HG03025 (cell line): Measurements from ENCODE around the gene BAG3.
"Not testable (repeated sequence)": the region's sequence is repeated elsewhere in the genome, so short reads cannot be mapped to it uniquely, and the experiment has no call there.

Experiments
- ATAC-seq: cut with Tn5 transposase; IDR thresholded peaks from one replicate; pipeline ENCODE4 v1.9.1; 2021; ENCODE audit warnings: mild to moderate bottlenecking, moderate library complexity; ENCODE audit not compliant: unreplicated experiment, low FRiP score

BAG3 gene

DNA sequence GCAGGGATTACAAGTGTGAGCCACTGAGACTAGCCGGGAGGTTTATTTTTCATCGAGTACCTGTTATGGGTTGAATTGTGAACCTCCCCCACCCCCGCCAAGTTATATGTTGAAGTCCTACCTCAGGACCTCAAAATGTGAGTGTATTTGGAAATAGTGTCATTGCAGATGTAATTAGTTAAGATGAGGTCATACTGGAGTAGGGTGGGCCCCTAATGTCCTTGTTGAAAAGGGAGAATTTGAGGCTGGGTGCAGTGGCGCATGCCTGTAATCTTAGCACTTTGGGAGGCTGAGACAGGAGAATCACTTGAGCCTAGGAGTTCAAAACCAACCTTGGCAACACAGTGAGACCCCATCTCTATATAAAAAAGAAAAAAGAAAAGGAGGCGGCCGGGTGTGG is 10.8 kb upstream of the BAG3 start:
- ATAC-seq, result no peak

DNA sequence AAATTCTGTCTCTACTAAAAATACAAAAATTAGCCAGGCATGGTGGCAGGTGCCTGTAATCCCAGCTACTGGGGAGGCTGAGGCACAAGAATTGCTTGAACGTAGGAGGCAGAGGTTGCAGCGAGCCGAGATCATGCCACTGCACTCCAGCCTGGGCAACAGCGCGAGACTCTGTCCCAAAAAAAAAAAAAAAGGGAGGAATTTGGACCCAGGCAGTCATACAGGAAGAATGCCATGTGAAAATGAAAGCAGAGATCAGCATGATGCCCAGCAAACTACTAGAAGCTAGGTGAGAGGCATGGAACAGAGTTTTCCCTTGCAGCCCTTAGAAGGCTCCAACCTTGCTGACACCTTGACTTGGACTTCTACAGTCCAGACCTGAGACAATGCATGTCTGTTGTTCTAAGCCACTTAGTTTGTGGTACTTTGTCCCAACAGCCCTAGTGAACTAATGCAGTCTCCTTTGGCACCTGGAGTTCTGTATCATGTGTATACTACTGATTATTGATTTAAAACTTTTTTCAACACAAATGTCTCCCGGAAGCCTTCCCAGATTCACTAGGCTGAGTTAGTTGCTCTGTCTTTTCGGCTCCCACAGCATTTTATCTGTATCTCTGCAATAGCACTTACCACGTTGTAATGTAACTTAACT is 10.2 kb upstream of the BAG3 start:
- ATAC-seq, result no peak

DNA sequence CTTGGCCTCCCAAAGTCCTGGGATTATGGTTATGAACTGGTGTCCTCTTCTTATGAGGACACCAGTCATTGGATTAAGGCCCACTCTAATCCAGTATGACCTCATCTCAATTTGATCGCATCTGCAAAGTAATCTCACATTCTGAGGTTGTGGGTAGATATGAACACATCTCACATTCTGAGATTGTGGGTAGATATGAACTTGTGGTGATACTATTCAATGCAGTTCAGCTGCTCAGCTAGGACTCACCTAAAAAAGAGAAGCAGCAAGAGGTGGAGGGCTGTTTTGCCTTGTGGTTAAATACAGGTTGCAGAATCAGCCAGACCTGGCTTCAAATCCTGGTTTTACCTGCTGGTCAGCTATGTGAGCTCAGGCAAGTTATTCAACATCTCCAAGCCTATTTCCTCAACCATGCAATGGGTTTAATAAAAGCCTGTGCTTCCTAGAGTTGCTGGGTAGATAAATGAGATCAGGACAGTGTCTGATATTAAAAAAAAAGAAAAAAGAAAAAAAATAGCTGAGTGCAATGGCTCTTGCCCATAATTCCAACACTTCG is 8.5 kb upstream of the BAG3 start:
- ATAC-seq, result no peak

GRCh38 chr10:119643306-119644204 is 7.6 kb upstream of the BAG3 start:
- ATAC-seq, result no peak

DNA sequence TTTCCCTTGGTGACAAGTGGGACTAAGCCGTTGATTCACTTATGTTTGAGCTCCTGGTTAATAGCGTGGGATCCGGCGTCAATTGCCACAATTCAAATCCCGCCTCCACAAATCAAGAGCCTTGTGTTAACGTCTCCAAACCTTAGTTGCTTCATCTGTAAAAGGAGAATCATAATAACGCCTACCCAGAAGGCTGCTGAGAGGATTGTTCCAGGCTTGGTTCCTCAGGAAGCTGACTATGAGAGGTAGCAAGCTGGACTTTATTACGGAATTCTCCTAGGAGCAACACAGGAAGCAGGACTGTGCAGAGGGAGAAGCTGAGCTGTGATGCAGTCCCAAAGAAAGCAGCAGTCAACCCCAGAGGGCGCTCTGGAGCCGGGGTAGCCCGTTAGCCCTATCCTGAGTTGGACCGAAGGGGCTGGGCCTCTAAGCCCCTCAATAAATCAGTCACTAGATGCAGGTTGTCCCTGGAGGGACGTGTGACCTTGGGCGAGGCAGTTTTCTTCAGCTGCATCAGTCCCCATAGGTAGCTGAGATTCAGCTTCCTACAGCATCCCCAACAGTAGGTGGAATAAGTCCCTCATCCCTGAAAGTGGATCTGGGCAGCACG is 6.9 kb upstream of the BAG3 start:
- no peak for ATAC-seq

GRCh38 chr10:119644994-119645393 is 6.2 kb upstream of the BAG3 start:
- no peak for ATAC-seq

DNA sequence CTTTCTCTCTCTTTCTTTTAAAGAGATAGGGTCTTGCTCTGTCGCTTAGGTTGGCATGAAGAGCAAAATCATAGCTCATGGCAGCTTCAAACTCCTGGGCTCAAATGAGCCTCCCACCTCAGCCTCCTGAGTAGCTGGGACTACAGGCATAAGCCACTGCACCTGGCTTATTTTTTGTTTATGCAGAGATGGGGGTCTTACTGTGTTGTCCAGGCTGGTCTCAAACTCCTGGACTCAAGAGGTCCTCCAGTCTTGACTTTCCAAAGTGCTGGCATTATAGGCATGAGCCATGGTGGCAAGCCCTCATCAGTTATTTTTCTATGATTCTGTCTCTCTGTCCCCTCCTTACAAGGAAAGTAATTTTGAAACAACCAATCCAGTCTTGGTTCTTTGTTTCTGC is 1.1 kb upstream of the BAG3 start:
- ATAC-seq, result no peak

DNA sequence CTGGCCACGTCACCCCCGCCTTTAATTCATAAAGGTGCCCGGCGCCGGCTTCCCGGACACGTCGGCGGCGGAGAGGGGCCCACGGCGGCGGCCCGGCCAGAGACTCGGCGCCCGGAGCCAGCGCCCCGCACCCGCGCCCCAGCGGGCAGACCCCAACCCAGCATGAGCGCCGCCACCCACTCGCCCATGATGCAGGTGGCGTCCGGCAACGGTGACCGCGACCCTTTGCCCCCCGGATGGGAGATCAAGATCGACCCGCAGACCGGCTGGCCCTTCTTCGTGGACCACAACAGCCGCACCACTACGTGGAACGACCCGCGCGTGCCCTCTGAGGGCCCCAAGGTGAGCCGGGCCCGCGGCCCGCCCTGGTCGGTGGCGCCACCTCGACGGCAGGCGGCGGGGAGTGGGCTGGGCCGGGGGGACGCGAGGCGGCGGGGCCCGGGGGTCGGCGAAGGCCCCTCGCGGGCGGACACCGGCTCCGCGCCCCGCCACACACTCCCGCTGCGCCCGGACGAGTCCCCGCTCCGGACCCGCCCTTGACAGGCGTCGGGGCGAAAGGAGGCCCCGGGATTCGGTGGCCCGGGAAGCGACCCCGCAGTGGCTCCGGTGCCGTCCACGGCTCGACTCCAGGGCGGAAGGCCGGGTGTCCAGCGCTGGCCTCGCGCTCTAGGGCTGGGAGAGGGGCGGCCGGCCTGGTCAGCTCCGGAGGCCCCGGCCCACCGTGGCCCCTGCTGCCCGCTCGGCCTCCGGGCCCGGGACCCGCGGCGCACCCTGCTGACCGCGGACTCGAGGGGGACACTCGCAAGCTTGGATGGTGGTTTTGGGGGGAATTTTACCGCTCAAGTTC is 557 bp downstream of the BAG3 start:
- ATAC-seq, result peak; percentile 24

DNA sequence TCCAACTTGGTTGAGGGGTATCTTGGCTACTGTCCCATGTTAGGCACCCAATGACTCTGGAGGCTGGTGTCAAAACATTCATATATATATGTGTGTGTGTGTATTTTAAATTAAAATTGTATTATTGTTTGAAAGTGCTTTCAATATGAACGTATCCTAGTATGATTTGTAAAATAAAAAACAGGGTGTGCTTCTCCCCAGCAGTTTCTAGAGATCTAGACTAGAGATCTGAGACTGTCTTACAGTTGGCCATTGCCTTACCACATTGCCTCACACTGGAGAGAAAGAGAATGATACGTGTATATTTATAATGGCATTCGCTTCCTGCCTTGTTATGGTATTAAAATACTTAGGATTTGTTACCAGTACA is 1.2 kb downstream of the BAG3 start:
- ATAC-seq, result no peak

DNA sequence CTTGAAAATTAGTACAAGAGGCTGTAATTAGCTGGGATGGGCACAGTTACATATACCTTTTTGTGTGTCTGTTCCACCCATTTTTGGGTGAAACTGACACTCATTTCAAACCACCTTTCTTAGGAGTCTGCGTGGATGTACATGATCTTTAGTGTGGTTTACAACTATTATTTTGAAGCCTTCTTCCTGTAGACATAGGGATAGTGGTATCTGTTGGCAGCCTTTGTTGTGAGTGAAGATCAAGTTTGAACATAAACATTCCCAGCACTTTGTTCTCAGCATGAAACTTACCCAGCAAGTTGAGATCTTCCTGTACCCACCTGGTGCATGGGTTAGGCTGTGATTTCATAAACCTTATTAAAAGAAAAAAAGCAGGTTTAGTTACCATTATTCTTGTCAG is 2.0 kb downstream of the BAG3 start:
- ATAC-seq, result no peak

DNA sequence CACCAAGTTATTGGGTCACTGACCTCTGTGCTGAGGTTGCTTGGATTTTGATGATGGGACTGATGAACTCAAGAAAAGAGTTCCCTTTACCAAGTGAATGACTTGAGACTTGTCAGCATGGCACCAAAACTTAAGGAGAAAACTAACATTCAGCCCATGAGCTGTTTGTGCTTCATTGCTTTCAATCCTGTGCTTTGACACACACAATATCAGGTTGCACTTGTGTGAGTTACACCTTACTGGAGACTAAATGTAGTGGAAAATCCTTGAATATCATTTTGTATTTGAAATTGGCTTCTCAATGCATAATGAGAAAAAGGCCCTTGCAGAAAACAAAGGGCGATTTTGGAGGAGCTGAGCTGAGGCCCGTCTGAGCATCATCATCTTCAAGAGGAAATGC is 2.7 kb downstream of the BAG3 start:
- ATAC-seq, result no peak

- no peak for ATAC-seq
These were observed 3.4 kb downstream of the BAG3 start for GRCh38 chr10:119654540-119654939.

DNA sequence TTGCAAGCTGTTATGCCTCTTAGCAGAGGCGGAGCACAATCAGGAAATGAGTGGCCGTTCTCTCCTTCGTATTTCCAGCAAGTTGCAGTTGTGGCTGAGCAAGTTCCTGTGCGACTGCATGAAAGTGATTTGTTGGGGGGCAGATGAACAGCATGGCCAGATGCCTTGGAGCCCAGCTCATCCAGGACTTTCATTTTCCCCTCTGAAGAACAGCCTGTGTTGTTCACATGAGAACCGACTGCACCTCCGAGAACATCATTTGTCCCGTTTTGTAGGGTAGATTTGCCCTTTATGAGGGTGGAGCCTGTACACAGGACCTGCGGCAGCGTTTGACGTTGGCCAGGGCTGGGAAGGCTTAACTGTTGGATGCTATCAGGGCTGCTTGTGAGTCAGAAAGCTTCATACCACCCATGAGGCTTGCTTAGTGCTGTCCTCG is 4.4 kb downstream of the BAG3 start:
- ATAC-seq, result no peak

DNA sequence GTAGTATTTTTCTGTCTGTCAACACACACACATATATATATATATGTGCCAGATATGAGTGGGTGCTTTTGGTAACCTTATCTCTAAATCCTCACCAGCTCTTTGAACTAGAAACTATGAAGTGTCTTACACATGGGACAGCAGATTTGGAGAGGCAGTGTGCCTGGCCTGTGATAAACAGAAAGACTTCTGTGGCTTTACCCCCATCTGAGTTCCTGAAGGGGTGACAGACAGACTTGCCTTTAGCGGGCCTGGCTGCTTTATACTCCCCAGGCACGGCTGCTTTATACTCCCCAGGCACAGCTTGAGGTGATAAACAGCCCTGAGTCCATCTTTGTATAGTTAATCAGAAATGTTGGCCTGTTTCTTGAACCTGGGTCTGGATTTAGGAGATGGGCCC is 5.6 kb downstream of the BAG3 start:
- no peak for ATAC-seq

DNA sequence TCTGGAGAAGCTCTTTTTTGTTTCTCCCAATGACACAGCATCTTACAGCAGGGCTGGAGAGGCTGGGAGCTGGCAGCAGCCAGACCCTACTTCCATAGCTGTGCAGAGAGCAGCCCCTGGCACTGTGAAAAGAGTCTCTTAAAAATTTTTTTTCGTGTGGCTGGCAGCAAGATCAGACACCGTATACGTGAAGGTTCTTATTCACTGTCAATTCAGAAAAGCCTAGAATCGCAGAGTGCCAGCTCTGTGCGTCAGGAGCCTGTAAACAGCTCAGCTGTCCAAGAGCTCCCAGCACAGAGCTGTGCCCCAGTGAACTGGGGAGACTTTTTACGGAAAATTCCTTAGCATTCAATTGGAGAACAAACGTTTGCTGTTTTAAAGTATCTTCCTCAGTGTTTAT is 6.5 kb downstream of the BAG3 start:
- no peak for ATAC-seq

DNA sequence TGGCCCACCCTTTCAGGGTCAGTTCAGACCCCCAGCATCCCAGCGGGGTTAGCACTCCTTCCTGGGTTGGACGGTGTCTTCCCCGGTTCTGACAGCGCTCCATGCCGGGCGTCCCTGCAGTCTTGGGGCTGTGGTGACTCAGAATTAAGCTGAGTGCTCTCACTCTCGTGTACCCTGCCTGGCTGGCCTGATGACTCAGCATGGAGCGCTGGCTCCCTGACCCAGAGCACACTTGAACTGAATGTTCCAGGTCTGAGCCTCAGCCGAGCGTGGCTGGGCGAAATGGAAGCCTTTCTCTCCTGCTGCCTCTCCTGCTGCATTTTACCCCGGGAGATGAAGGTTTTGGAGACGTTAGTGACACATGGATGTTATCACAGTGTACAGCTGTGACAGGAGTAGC is 7.1 kb downstream of the BAG3 start:
- no peak for ATAC-seq

DNA sequence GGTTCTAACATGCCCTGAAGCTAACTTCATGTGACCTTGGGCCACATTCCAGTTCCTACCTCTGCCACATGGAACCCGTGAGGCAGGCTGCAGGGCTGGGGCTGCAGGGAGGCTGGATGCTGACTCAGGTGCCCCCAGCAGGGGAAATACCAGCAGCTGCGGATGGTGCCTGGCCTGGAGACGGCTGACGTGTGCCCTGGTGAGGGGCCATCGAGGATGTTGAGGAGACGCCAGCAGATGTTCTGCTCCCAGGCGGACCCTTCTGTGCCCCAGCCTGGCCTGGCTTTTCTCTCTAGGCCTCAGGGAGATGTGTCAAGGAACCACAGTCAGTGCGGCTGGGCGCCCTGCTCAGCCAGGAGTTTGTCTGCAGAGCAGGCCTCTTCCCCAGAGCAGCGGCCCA is 8.8 kb downstream of the BAG3 start:
- no peak for ATAC-seq

DNA sequence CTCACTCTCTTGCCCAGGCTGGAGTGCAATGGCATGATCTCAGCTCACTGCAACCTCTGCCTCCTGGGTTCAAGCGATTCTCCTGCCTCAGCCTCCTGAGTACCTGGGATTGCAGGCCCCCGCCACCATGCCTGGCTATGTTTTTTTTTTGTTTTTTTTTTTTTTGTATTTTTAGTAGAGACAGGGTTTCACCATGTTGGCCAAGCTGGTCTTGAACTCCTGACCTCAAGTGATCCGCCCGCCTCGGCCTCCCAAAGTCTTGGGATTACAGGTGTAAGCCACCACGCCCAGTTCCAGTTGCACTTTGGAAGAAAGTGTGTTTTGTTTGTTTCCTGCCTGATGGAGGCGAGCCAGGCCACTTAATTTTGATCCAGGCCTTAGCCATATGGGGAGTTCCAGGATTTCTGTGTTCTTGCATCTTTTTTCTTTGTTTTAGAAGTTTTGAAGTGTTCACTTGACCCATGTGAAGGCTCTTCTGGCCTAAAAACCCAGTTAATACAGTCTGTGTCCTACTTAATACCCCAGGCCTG is 11.0 kb downstream of the BAG3 start:
- ATAC-seq, result not testable (repeated sequence)

- no peak for ATAC-seq
These were observed 12.9 kb downstream of the BAG3 start for GRCh38 chr10:119663866-119664698.
